HG02763 (cell line): ENCODE results near the gene SERPINE2.

Experiments
- ATAC-seq: cut with Tn5 transposase; IDR thresholded peaks from one replicate; pipeline ENCODE4 v1.9.1; 2021; ENCODE audit warnings: mild to moderate bottlenecking, moderate library complexity; ENCODE audit not compliant: unreplicated experiment

The SERPINE2 gene

GRCh38 chr2:223979730-223980396, 59.2 kb downstream of the SERPINE2 start:
- ATAC-seq: no peak

- no peak for ATAC-seq
Observed at GRCh38 chr2:223978451-223978850, 60.6 kb downstream of the SERPINE2 start.

GRCh38 chr2:223976635-223977226, 62.4 kb downstream of the SERPINE2 start:
- ATAC-seq: no peak

- ATAC-seq: no peak
Observed at GRCh38 chr2:223973606-223974005, 65.5 kb downstream of the SERPINE2 start.

- no peak for ATAC-seq
Observed at GRCh38 chr2:223972656-223973102, 66.4 kb downstream of the SERPINE2 start.

GRCh38 chr2:223971731-223972130, 67.4 kb downstream of the SERPINE2 start:
- no peak for ATAC-seq

GRCh38 chr2:223970343-223971128, 68.5 kb downstream of the SERPINE2 start:
- peak; percentile 44 for ATAC-seq

GRCh38 chr2:223969856-223970255, 69.2 kb downstream of the SERPINE2 start:
- no peak for ATAC-seq

GRCh38 chr2:223969315-223969714, 69.8 kb downstream of the SERPINE2 start:
- ATAC-seq: no peak

- no peak for ATAC-seq
Observed at GRCh38 chr2:223967981-223968380, 71.1 kb downstream of the SERPINE2 start.

- no peak for ATAC-seq
Observed at GRCh38 chr2:223959688-223960087, 79.4 kb downstream of the SERPINE2 start.

- ATAC-seq: peak; percentile 92
Observed at GRCh38 chr2:223957092-223957851, 81.8 kb downstream of the SERPINE2 start, which contains the start of gene MRPL44. TSS of gene MRPL44 (plus strand) at chr2:223957463. CDS start at chr2:223957473, 10 bp downstream.

GRCh38 chr2:223956300-223956699, 82.8 kb downstream of the SERPINE2 start:
- peak; percentile 25 for ATAC-seq

GRCh38 chr2:223954401-223954800, 84.7 kb downstream of the SERPINE2 start:
- no peak for ATAC-seq

GRCh38 chr2:223952280-223952968, 86.7 kb downstream of the SERPINE2 start:
- ATAC-seq: peak; percentile 39

- ATAC-seq: no peak
Observed at GRCh38 chr2:223950448-223951347, 88.4 kb downstream of the SERPINE2 start.

- ATAC-seq: no peak
Observed at GRCh38 chr2:223949241-223949840, 89.7 kb downstream of the SERPINE2 start.

- no peak for ATAC-seq
Observed at GRCh38 chr2:223947711-223948205, 91.3 kb downstream of the SERPINE2 start.

- ATAC-seq: no peak
Observed at GRCh38 chr2:223945755-223946154, 93.3 kb downstream of the SERPINE2 start.
